ENCODE results near the gene PCID2. TPM values are rescaled to one million over a fixed set of nuclear protein-coding genes. Genes with fewer than 3 reads are reported as not detected.
A peak's percentile ranks its signal among the peaks of the same experiment; 100 is the strongest.

The PCID2 gene
- total RNA-seq, 1 donor from 2014 or later: 51.2 TPM

DNA sequence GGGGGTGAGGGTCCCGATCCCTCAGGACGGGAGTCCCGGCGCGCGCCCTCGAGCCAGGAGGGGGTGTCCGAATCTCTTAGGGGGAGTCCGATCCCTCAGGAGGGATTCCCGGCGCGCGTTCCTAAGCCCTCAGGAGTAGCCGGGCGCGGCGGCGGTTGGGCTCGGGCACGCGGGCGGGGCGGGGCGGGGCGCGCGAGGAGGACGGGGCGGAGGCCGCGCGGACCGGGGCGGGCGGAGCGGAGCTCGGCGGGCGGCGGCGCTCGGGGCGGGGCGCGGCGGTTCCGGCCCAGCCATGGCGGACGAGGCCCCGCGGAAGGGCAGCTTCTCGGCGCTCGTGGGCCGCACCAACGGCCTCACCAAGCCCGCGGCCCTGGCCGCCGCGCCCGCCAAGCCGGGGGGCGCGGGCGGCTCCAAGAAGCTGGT, 878 bp upstream of the PCID2 start, which contains the start of gene CUL4A:
Gene CUL4A (plus strand): TSS at position 278 of the 423 bp plus-strand sequence. CDS start 15 bp downstream, at position 293.
- no peaks in the 10 kb centered on the region for H3K9me3 Mint-ChIP-seq
- no peaks in the 10 kb centered on the region for H3K27me3 Mint-ChIP-seq (ENCODE audit: low read depth)
- peak within 1 kb of the TSS; percentile 87 for H3K27ac Mint-ChIP-seq
- TF ChIP-seq, protein P1, sequence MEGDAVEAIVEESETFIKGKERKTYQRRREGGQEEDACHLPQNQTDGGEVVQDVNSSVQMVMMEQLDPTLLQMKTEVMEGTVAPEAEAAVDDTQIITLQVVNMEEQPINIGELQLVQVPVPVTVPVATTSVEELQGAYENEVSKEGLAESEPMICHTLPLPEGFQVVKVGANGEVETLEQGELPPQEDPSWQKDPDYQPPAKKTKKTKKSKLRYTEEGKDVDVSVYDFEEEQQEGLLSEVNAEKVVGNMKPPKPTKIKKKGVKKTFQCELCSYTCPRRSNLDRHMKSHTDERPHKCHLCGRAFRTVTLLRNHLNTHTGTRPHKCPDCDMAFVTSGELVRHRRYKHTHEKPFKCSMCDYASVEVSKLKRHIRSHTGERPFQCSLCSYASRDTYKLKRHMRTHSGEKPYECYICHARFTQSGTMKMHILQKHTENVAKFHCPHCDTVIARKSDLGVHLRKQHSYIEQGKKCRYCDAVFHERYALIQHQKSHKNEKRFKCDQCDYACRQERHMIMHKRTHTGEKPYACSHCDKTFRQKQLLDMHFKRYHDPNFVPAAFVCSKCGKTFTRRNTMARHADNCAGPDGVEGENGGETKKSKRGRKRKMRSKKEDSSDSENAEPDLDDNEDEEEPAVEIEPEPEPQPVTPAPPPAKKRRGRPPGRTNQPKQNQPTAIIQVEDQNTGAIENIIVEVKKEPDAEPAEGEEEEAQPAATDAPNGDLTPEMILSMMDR (IDR thresholded peaks at IDR 0.05; ENCODE audit: unreplicated experiment): no peak
- H3K4me3 Mint-ChIP-seq: peak within 1 kb of the TSS; percentile 87
- H3K36me3 Mint-ChIP-seq: peaks cover 9% of the 10 kb centered on the region
- DNase-seq (ENCODE audit: low spot score in 2 of 2, unreplicated experiment in 2 of 2): peak; percentile 75 to 76
- H3K4me1 Mint-ChIP-seq: peaks cover 40% of the 10 kb centered on the region

DNA sequence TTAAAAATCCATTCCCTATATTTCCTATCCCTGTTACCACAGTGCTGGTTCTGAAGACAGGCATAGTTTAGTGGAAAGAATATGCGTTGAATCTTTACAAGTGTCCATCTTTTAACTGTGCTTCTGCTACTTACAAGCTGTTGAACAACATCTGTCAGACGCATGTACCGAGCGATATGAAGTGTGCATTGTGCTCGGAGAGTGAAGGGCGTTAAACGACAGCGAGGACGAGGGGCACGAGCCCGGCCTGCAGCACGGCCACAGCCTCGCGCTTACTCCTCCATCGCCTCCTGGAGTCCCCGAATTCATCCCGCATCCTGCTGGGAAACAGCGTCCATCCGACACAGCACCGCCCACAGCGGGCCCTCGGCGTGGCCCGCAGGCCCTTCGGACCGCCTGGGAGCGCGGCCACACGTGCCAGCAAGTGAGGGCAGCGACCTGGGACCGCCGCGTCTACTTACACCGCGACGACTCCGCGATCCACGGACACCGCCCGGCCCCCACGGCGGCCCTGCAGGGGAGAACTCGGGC, 514 bp downstream of the PCID2 start:
- Mint-ChIP-seq H3K4me3 (peak overlapping the region; percentile 87), H3K27me3 (ENCODE audit: low read depth) (no peaks in the 10 kb centered on the region), H3K27ac (peak overlapping the region; percentile 77), H3K4me1 (peaks cover 40% of the 10 kb centered on the region), H3K36me3 (peaks cover 9% of the 10 kb centered on the region), H3K9me3 (no peaks in the 10 kb centered on the region)
- no peak for DNase-seq (ENCODE audit: low spot score in 2 of 2, unreplicated experiment in 2 of 2)
- TF ChIP-seq, protein P1 (IDR thresholded peaks at IDR 0.05; ENCODE audit: unreplicated experiment): no peak

DNA sequence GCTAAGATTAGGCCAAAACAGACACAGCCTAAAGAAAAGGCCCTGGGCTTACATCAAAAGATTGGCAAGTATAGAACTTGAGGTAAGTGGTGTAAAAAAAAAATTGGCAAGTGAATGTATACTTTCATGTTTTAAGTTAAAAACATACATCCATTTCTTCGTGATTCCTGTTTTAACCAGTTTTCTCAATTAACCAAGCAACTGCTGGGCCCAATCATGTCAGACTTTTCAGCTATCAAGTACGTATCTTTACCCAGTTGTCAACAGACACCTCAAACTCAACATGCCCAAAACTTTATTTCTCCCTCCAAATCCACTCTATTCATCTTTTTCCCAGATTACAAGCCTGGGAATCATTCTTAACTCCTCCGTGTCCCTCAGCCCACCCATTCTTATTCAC, 1.0 kb downstream of the PCID2 start:
- peaks cover 40% of the 10 kb centered on the region for H3K4me1 Mint-ChIP-seq
- H3K9me3 Mint-ChIP-seq: no peaks in the 10 kb centered on the region
- peak overlapping the region; percentile 87 for H3K4me3 Mint-ChIP-seq
- H3K27ac Mint-ChIP-seq: peak overlapping the region; percentile 77
- peaks cover 9% of the 10 kb centered on the region for H3K36me3 Mint-ChIP-seq
- TF ChIP-seq, protein P1 (IDR thresholded peaks at IDR 0.05; ENCODE audit: unreplicated experiment): no peak
- no peaks in the 10 kb centered on the region for H3K27me3 Mint-ChIP-seq (ENCODE audit: low read depth)
- DNase-seq (ENCODE audit: low spot score in 2 of 2, unreplicated experiment in 2 of 2): no peak

DNA sequence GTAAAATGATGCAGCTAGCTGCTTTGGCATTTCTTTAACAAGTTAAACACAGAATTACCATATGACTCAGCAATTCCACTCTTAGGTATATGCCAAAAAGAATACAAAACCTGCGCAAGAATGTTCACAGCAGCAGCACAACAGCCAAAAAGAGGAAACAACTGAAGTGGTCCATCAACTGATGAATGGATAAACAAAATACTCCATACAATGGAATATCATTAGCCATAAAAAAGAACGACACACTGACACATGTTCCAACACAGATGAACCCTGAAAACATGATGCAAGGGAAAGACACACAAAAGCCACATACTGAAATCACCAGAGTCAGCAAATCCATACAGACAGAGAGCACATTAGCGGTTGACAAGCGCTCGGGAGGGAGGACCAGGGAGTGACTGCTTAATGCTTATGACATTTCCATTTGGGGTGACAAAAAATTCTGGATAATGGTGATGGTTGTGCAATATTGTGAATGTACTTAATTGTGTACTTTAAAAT, 3.0 kb downstream of the PCID2 start:
- Mint-ChIP-seq H3K27me3 (ENCODE audit: low read depth) (no peaks in the 10 kb centered on the region), H3K27ac (no peak overlapping the region), H3K9me3 (no peaks in the 10 kb centered on the region), H3K4me3 (no peak overlapping the region), H3K36me3 (no peaks in the 10 kb centered on the region), H3K4me1 (peaks cover 26% of the 10 kb centered on the region)
- no peak for DNase-seq (ENCODE audit: low spot score in 2 of 2, unreplicated experiment in 2 of 2)
- TF ChIP-seq, protein P1 (IDR thresholded peaks at IDR 0.05; ENCODE audit: unreplicated experiment): no peak

DNA sequence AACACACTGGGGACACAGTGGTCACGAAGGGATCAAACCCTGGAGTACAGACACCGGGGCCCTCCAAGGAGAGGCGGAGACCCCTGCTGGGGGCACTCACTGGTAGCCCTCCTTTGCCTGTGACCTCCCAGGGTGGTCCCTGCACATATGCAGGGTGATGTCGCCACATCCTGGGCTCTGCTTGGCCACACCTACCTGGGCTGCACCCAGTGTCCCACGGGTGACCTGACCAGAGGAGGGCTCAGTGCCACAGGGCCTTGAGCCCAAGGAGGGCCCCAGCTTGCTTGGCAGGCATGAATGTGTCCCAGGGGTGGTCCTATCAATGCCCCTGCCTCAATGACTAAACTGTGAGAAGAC, 4.1 kb downstream of the PCID2 start:
- Mint-ChIP-seq H3K36me3 (no peaks in the 10 kb centered on the region), H3K4me3 (no peak overlapping the region), H3K27ac (no peak overlapping the region), H3K9me3 (no peaks in the 10 kb centered on the region), H3K27me3 (ENCODE audit: low read depth) (no peaks in the 10 kb centered on the region), H3K4me1 (peaks cover 21% of the 10 kb centered on the region)
- TF ChIP-seq, protein P1 (IDR thresholded peaks at IDR 0.05; ENCODE audit: unreplicated experiment): no peak
- DNase-seq (ENCODE audit: low spot score in 2 of 2, unreplicated experiment in 2 of 2): no peak
